Measurements from ENCODE around the gene SRGAP1. TPM values are rescaled to one million over a fixed set of nuclear protein-coding genes. Genes with fewer than 3 reads are reported as not detected.

Gene SRGAP1
- total and polyA plus RNA-seq, 2 of the 13 experiments (the other 11 are each of a cell fraction or from before 2014, with no cell fraction given), result 1.6 to 3.4 TPM

DNA sequence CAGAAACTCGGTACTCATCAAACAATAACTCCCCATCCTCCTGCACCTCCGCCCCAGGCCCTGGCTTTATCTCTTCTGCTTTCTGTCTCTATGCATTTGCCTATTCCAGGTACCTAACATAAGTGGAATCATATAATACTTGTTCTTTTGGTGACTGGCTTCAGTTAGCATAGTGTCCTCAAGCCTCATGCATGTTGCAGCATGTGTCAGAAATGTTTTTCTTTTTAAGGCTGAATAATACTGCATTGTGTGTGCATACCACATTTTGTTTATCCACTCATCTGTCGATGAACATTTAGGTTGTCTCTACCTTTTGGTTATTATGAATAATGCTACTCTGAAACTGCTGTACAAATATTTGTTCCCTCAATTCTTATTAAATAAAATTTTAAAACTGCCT, 260.5 kb downstream of the SRGAP1 start (continued):
- TF ChIP-seq, protein P1, sequence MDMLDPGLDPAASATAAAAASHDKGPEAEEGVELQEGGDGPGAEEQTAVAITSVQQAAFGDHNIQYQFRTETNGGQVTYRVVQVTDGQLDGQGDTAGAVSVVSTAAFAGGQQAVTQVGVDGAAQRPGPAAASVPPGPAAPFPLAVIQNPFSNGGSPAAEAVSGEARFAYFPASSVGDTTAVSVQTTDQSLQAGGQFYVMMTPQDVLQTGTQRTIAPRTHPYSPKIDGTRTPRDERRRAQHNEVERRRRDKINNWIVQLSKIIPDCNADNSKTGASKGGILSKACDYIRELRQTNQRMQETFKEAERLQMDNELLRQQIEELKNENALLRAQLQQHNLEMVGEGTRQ (IDR thresholded peaks at IDR 0.05; ENCODE audit: low read depth, low read length), result no peak
- TF ChIP-seq, protein P1 (CRISPR knock-in tag; IDR thresholded peaks at IDR 0.05; ENCODE audit: borderline replicate concordance), result no peak
- no peak for TF ChIP-seq EZH2 (conservative IDR thresholded peaks at IDR 0.05; ENCODE audit: low read depth, low read length)
- TF ChIP-seq ZNF768 (CRISPR knock-in tag; IDR thresholded peaks at IDR 0.05), result no peak
- TF ChIP-seq ZNF317 (CRISPR knock-in tag; IDR thresholded peaks at IDR 0.05), result no peak
- no peak for TF ChIP-seq ZNF83 (CRISPR knock-in tag; IDR thresholded peaks at IDR 0.05; ENCODE audit: borderline replicate concordance)
- no peak for TF ChIP-seq SALL1 (CRISPR knock-in tag; IDR thresholded peaks at IDR 0.05)
- TF ChIP-seq ATF7-NPFF (CRISPR knock-in tag; IDR thresholded peaks at IDR 0.05; ENCODE audit: low read depth), result no peak
- no peak for TF ChIP-seq ZNF234 (CRISPR knock-in tag; conservative IDR thresholded peaks at IDR 0.05)
- TF ChIP-seq, protein P2, sequence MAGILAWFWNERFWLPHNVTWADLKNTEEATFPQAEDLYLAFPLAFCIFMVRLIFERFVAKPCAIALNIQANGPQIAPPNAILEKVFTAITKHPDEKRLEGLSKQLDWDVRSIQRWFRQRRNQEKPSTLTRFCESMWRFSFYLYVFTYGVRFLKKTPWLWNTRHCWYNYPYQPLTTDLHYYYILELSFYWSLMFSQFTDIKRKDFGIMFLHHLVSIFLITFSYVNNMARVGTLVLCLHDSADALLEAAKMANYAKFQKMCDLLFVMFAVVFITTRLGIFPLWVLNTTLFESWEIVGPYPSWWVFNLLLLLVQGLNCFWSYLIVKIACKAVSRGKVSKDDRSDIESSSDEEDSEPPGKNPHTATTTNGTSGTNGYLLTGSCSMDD (CRISPR knock-in tag; IDR thresholded peaks at IDR 0.05), result no peak
- no peak for TF ChIP-seq ZNF737 (CRISPR knock-in tag; IDR thresholded peaks at IDR 0.05; ENCODE audit: borderline replicate concordance)
- no peak for TF ChIP-seq ZNF639 (CRISPR knock-in tag; conservative IDR thresholded peaks at IDR 0.05)
- TF ChIP-seq ZNF460 (CRISPR knock-in tag; IDR thresholded peaks at IDR 0.05; ENCODE audit: borderline replicate concordance), result no peak
- no peak for TF ChIP-seq ZNF136 (CRISPR knock-in tag; IDR thresholded peaks at IDR 0.05; ENCODE audit: low read depth)
